ENCODE results near the gene MRPS27. TPM values are rescaled to one million over a fixed set of nuclear protein-coding genes. Genes with fewer than 3 reads are reported as not detected.

MRPS27 gene
- total and polyA plus RNA-seq, 11 donors, result 31.9 to 94.1 (median 67.9) TPM

- Histone ChIP-seq H3K36me3 (peaks cover 0 to 40% (median 28%) of the 10 kb centered on the region in 9 donors), H3K9me3 (no peaks in the 10 kb centered on the region), H3K4me3 (no peak overlapping the region), H3K4me1 (peaks cover 0 to 8% (median 0%) of the 10 kb centered on the region in 12 donors), H3K27me3 (no peaks in the 10 kb centered on the region), H3K27ac (no peak overlapping the region)
- 75 to 93% (median 86%) methylated on average over 1 of the region's 1 CpG for WGBS, 4 donors
- intact Hi-C loops (cut with DNase I), result no loop called here
- DNase-seq (no peak), ATAC-seq (no peak)
- TF ChIP-seq, protein P1, sequence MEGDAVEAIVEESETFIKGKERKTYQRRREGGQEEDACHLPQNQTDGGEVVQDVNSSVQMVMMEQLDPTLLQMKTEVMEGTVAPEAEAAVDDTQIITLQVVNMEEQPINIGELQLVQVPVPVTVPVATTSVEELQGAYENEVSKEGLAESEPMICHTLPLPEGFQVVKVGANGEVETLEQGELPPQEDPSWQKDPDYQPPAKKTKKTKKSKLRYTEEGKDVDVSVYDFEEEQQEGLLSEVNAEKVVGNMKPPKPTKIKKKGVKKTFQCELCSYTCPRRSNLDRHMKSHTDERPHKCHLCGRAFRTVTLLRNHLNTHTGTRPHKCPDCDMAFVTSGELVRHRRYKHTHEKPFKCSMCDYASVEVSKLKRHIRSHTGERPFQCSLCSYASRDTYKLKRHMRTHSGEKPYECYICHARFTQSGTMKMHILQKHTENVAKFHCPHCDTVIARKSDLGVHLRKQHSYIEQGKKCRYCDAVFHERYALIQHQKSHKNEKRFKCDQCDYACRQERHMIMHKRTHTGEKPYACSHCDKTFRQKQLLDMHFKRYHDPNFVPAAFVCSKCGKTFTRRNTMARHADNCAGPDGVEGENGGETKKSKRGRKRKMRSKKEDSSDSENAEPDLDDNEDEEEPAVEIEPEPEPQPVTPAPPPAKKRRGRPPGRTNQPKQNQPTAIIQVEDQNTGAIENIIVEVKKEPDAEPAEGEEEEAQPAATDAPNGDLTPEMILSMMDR (IDR thresholded peaks at IDR 0.05), result no peak
- TF ChIP-seq POLR2A (IDR thresholded peaks at IDR 0.05), result no peak
Observed at GRCh38 chr5:72356361-72356760, 36.3 kb upstream of the MRPS27 start.

- no peak overlapping the region for H3K4me3 ChIP-seq
- whole genome bisulfite sequencing, 4 donors, result 62 to 72% (median 64%) methylated on average over 5 of the region's 5 CpGs
- DNase-seq, result no peak
- H3K9me3 ChIP-seq, result no peaks in the 10 kb centered on the region
- peaks cover 0 to 8% (median 0%) of the 10 kb centered on the region in 12 donors for H3K4me1 ChIP-seq
- no peaks in the 10 kb centered on the region for H3K27me3 ChIP-seq
- peak in 3 of 4 donors; percentile 81 to 90 (median 87) for ATAC-seq
- H3K27ac ChIP-seq, result no peak overlapping the region
- intact Hi-C loops (cut with DNase I), result no loop called here
- no peak for TF ChIP-seq POLR2A (IDR thresholded peaks at IDR 0.05)
- TF ChIP-seq, protein P1 (IDR thresholded peaks at IDR 0.05), result peak; percentile 25 to 61 (median 41)
- H3K36me3 ChIP-seq, result peaks cover 0 to 36% (median 22%) of the 10 kb centered on the region in 9 donors
Observed at GRCh38 chr5:72355706-72356299, 35.8 kb upstream of the MRPS27 start.

DNA sequence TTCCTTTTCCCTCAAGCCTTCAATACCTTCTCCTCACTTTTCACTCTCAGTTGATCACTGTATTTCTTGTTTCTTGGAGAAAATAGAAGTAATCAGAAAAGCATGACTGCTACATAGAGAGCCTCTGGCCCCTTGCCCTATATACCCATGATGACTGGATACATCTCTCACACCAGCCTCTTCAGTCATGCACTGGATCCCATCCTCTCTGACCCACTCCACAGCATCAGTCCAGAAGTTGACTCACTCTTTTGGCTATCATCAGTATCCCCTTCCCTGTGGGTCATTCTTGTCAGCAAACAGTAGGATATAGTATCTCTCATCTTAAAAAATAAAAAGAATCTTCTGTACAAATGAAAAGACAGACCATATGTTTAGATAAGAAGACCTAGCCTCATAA lies 33.0 kb upstream of the MRPS27 start:
- H3K36me3 ChIP-seq, result peaks cover 0 to 19% (median 0%) of the 10 kb centered on the region in 9 donors
- TF ChIP-seq, protein P1 (IDR thresholded peaks at IDR 0.05), result no peak
- intact Hi-C loops (cut with DNase I), result no loop called here
- H3K4me1 ChIP-seq, result peaks cover 0 to 17% (median 0%) of the 10 kb centered on the region in 12 donors
- ATAC-seq (no peak), DNase-seq (no peak)
- no peaks in the 10 kb centered on the region for H3K9me3 ChIP-seq
- no peak overlapping the region for H3K27ac ChIP-seq
- no peaks in the 10 kb centered on the region for H3K27me3 ChIP-seq
- H3K4me3 ChIP-seq, result no peak overlapping the region

- no peak for TF ChIP-seq POLR2A (IDR thresholded peaks at IDR 0.05)
- TF ChIP-seq, protein P1 (IDR thresholded peaks at IDR 0.05), result no peak
- Histone ChIP-seq H3K27me3 (no peaks in the 10 kb centered on the region), H3K4me3 (no peak overlapping the region), H3K27ac (no peak overlapping the region), H3K4me1 (peaks cover 0 to 17% (median 0%) of the 10 kb centered on the region in 12 donors), H3K36me3 (peaks cover 0 to 15% (median 0%) of the 10 kb centered on the region in 9 donors), H3K9me3 (no peaks in the 10 kb centered on the region)
- ATAC-seq (no peak), DNase-seq (no peak)
- intact Hi-C loops (cut with DNase I), result no loop called here
- WGBS, 4 donors, result 87 to 99% (median 95%) methylated on average over 1 of the region's 1 CpG
Observed at GRCh38 chr5:72352616-72353015, 32.6 kb upstream of the MRPS27 start.
